Transverse colon (tissue), 4 donors: ENCODE measurements around the gene ZNF322.

Experiments used
- CTCF ChIP-seq, 5 experiments: fragments of 200-600 bp in 3 of 5; fragments of 450-650 bp in 2 of 5; sonication (generic) in 3 of 5; IDR thresholded peaks; 1 replicate in 2 of 5; 2 replicates in 3 of 5; pipeline ENCODE4 v1.5.1; 2016 to 2017; ENCODE audit warnings: antibody characterized with exemption in 5 of 5, inconsistent platforms in 3 of 5, mild to moderate bottlenecking in 2 of 5, moderate library complexity in 1 of 5
- EP300 ChIP-seq: sonication (generic); formaldehyde crosslinking; IDR thresholded peaks from one replicate; pipeline ENCODE4 v1.6.1; 2017; ENCODE audit warnings: antibody characterized with exemption, low read depth
- POLR2A ChIP-seq: fragments of 450-650 bp; IDR thresholded peaks from one replicate; pipeline ENCODE4 v1.6.1; 2016; ENCODE audit warnings: antibody characterized with exemption, mild to moderate bottlenecking, moderate library complexity
- POLR2AphosphoS5 ChIP-seq, 3 donors: sonication (generic); formaldehyde crosslinking; IDR thresholded peaks; one replicate each; pipeline ENCODE4 v1.6.1; 2016; ENCODE audit warnings: antibody characterized with exemption in 3 of 3

GRCh38 chr6:26596579-26597388 is 62.8 kb downstream of the ZNF322 start, which contains the start of gene ABT1:
- TF ChIP-seq CTCF (IDR thresholded peaks at IDR 0.05) (no peak), POLR2AphosphoS5 (IDR thresholded peaks at IDR 0.05) (peak; percentile 94 to 96 (median 95)), EP300 (no peak), POLR2A (peak; percentile 88)
